H1 (cell line): Measurements from ENCODE around the gene ALK.

ENCODE experiments used
- EZH2 ChIP-seq: fragments of 200-600 bp; sonication (generic); IDR thresholded peaks from 2 replicates; pipeline ENCODE4 v1.7.1; 2012; ENCODE audit warnings: low read depth, mild to moderate bottlenecking, moderate library complexity, low read length, inconsistent platforms; ENCODE audit not compliant: severe bottlenecking
- GTF2F1 ChIP-seq: IDR thresholded peaks from 2 replicates; pipeline ENCODE4 v1.6.1; 2012; ENCODE audit warnings: low read depth, low read length, improper control_type of control experiment, borderline replicate concordance
- POLR2AphosphoS5 ChIP-seq: IDR thresholded peaks from 2 replicates; pipeline ENCODE4 v1.6.1; 2011; ENCODE audit warnings: low read depth, low read length
- TF ChIP-seq, protein P1 (sequence below), 3 experiments: IDR thresholded peaks; 1 replicate in 2 of 3; 2 replicates in 1 of 3; pipeline versions ENCODE4 v1.5.1 to v1.6.1; 2011; ENCODE audit warnings: low read length in 3 of 3, mild to moderate bottlenecking in 3 of 3, inconsistent platforms in 2 of 3, low read depth in 1 of 3, moderate library complexity in 1 of 3; ENCODE audit not compliant: insufficient read depth in 1 of 3; ENCODE audit errors: control extremely low read depth in 1 of 3

GRCh38 chr2:29741132-29741531, 180.3 kb downstream of the ALK start:
- TF ChIP-seq, protein P1, sequence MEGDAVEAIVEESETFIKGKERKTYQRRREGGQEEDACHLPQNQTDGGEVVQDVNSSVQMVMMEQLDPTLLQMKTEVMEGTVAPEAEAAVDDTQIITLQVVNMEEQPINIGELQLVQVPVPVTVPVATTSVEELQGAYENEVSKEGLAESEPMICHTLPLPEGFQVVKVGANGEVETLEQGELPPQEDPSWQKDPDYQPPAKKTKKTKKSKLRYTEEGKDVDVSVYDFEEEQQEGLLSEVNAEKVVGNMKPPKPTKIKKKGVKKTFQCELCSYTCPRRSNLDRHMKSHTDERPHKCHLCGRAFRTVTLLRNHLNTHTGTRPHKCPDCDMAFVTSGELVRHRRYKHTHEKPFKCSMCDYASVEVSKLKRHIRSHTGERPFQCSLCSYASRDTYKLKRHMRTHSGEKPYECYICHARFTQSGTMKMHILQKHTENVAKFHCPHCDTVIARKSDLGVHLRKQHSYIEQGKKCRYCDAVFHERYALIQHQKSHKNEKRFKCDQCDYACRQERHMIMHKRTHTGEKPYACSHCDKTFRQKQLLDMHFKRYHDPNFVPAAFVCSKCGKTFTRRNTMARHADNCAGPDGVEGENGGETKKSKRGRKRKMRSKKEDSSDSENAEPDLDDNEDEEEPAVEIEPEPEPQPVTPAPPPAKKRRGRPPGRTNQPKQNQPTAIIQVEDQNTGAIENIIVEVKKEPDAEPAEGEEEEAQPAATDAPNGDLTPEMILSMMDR (IDR thresholded peaks at IDR 0.05; ENCODE audit: control extremely low read depth in 1 of 3, insufficient read depth in 1 of 3, low read depth in 1 of 3, low read length in 3 of 3), result no peak
- TF ChIP-seq EZH2 (no peak), GTF2F1 (no peak), POLR2AphosphoS5 (no peak)
